ENCODE data around the gene MCAM.

The MCAM gene

DNA sequence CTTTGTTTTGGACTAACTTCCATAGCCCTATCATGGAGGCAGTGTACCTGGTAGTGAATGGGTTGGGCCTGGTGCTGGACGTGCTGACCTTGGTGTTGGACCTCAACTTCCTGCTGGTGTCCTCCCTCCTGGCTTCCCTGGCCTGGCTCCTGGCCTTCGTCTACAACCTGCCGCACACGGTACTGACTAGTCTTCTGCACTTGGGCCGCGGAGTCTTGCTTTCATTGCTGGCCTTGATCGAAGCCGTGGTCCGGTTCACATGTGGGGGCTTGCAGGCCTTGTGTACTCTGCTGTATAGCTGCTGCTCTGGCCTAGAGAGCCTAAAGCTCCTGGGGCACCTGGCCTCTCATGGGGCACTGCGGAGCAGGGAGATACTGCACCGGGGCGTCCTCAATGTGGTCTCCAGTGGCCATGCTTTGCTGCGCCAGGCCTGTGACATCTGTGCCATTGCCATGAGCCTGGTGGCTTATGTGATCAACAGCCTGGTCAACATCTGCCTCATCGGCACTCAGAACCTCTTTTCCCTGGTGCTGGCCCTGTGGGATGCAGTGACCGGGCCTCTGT, 18.2 kb upstream of the MCAM start:
- FAIRE-seq (no peak), DNase-seq (ENCODE audit: insufficient read length, low spot score) (no peak)
- TF ChIP-seq, protein P1, sequence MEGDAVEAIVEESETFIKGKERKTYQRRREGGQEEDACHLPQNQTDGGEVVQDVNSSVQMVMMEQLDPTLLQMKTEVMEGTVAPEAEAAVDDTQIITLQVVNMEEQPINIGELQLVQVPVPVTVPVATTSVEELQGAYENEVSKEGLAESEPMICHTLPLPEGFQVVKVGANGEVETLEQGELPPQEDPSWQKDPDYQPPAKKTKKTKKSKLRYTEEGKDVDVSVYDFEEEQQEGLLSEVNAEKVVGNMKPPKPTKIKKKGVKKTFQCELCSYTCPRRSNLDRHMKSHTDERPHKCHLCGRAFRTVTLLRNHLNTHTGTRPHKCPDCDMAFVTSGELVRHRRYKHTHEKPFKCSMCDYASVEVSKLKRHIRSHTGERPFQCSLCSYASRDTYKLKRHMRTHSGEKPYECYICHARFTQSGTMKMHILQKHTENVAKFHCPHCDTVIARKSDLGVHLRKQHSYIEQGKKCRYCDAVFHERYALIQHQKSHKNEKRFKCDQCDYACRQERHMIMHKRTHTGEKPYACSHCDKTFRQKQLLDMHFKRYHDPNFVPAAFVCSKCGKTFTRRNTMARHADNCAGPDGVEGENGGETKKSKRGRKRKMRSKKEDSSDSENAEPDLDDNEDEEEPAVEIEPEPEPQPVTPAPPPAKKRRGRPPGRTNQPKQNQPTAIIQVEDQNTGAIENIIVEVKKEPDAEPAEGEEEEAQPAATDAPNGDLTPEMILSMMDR (IDR thresholded peaks at IDR 0.05; ENCODE audit: insufficient read depth, missing control alignments) = no peak

DNA sequence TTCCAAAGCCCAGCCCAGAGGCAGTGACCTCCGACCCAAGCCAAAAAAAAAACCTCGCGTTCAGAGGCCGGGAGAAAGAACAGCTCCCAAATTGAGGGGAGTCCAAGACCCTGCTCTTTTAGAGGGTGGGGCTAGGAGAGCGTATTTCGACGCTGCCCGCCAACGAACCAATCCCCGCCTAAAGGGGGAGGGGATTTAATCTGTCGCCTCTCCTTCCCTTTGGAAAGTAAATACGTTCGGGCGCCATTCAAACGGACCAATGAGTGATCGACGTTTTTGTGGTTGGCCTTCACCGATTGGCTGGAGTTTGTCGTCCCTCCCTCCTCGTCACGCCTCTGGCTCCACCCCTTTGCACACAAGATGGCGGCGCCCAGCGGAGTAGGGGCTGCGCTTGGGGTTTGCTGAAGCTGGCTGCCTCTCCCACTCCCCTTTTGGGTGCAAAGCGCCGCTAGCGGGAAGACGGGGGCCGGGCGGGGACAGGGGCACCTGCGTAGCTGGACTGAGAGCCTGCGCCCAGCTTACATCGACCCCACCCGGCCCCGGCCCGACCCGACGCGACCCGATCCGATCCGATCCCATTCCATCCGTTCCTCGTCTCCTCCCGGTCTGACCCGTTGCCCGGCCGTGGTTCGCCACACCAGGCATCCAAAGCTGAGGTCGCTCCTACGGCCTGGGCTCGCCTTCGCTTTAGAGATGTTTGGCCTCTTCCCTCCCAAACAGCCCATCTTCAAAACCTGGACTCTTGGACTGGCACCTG, 17.4 kb upstream of the MCAM start, which contains the start of gene RNF26:
Gene RNF26, plus strand, starts transcription at position 354 of the 757 bp plus-strand sequence. CDS start 596 bp downstream, outside the sequence.
- TF ChIP-seq, protein P1 (IDR thresholded peaks at IDR 0.05; ENCODE audit: insufficient read depth, missing control alignments) = no peak
- DNase-seq (ENCODE audit: insufficient read length, low spot score) = peak; percentile 94
- no peak for FAIRE-seq

GRCh38 chr11:119332111-119332765, 15.3 kb upstream of the MCAM start:
- DNase-seq (ENCODE audit: insufficient read length, low spot score) (no peak), FAIRE-seq (no peak)
- TF ChIP-seq, protein P1 (IDR thresholded peaks at IDR 0.05; ENCODE audit: insufficient read depth, missing control alignments) = no peak

DNA sequence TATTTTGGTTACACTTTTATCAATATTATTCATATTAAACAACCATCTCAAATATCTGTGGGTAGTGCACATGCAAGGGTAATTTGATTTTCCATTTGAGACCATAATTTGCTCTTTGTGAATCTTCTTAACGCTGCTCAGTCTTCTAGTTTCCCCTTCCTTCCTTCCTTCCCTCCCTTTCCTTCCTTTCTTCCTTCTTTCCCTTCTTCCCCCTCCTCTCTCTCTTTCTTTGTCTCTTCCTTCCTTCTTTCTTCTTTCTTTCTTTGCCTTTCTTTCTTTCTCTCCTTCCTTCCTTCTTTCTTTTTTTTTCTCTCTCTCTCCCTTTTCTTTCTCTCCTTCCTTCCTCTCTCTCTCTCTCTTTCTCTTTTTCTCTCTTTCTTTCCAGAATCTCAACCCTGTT, 13.3 kb upstream of the MCAM start:
- no peak for DNase-seq (ENCODE audit: insufficient read length, low spot score)
- TF ChIP-seq, protein P1 (IDR thresholded peaks at IDR 0.05; ENCODE audit: insufficient read depth, missing control alignments) = no peak
- no peak for FAIRE-seq

- TF ChIP-seq, protein P1 (IDR thresholded peaks at IDR 0.05; ENCODE audit: insufficient read depth, missing control alignments) = no peak
- FAIRE-seq = no peak
Measured at GRCh38 chr11:119329320-119329719, 12.4 kb upstream of the MCAM start.

DNA sequence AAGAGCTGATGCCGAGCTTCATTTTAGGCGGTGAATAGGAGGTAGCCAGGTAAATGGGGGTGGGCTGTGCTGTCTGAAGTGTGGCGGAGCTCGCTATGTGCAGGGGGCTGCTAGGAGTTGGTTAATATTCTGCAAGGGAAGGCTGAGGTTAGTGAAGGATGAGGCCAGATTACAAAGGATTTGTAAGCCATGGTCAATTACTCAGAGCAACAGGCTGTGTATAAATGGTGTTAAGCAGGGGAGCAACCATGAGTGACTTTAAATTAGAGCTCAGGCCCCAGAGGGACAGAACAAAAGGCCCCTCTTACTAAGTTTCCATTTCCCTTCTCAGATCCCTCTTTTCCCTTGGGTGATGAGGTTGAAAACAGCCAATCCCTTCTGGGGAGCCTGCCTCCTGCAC, 7.3 kb upstream of the MCAM start:
- TF ChIP-seq, protein P1 (IDR thresholded peaks at IDR 0.05; ENCODE audit: insufficient read depth, missing control alignments) = no peak
- DNase-seq (ENCODE audit: insufficient read length, low spot score) = peak; percentile 25
- no peak for FAIRE-seq

More at GRCh38 chr11:119329320-119329719, 12.4 kb upstream of the MCAM start:
- DNase-seq (ENCODE audit: insufficient read length, low spot score) = no peak
